GM23338 (cell line): ENCODE results near the gene RPUSD3.

Source experiments
- CREB1 ChIP-seq: fragments of 250-450 bp; sonication (Bioruptor Pico); IDR thresholded peaks from 2 replicates; pipeline ENCODE4 v1.5.0; 2020; ENCODE audit warnings: low read depth, mild to moderate bottlenecking, moderate library complexity
- EZH2 ChIP-seq: fragments of 200-600 bp; sonication (generic); IDR thresholded peaks from one replicate; pipeline ENCODE4 v1.8.0; 2017; ENCODE audit warnings: antibody characterized with exemption, mild to moderate bottlenecking, low read depth; ENCODE audit not compliant: unreplicated experiment
- JUNB ChIP-seq: IDR thresholded peaks from one replicate; pipeline ENCODE4 v1.6.1; 2016; ENCODE audit warnings: antibody characterized with exemption; ENCODE audit not compliant: unreplicated experiment
- POLR2AphosphoS5 ChIP-seq: IDR thresholded peaks from 2 replicates; pipeline ENCODE4 v1.6.1; 2016; ENCODE audit warnings: antibody characterized with exemption, low read depth
- REST ChIP-seq: IDR thresholded peaks from one replicate; pipeline ENCODE4 v1.6.1; 2018; ENCODE audit warnings: antibody characterized with exemption; ENCODE audit not compliant: unreplicated experiment
- TF ChIP-seq, protein P1 (sequence below), 2 experiments: fragments of 200-600 bp in 1 of 2; sonication (generic) in 1 of 2; conservative IDR thresholded peaks; 2 replicates each; pipeline versions ENCODE4 v1.5.1 to v1.6.1; 2016 to 2017; ENCODE audit warnings: antibody characterized with exemption in 2 of 2, low read depth in 2 of 2, mild to moderate bottlenecking in 2 of 2, moderate library complexity in 1 of 2

DNA sequence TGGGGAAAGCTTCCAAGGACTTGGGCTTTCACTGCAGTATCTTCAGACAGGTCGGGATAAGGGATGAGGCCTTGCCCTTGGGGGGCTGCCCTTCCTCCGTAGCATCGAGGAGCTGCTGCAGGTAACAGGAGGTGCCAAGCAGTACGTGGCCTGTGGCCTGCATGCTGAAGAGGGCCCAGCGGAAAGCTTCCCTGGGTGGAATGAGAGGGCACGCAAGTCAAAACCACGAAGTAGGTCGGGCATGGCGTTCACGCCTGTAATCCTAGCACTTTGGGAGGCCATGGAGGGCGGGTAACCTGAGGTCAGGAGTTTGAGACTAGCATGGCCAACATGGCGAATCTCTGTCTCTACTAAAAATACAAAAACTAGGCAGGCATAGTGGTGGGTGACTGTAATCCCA is 23.3 kb upstream of the RPUSD3 start:
- TF ChIP-seq, protein P1, sequence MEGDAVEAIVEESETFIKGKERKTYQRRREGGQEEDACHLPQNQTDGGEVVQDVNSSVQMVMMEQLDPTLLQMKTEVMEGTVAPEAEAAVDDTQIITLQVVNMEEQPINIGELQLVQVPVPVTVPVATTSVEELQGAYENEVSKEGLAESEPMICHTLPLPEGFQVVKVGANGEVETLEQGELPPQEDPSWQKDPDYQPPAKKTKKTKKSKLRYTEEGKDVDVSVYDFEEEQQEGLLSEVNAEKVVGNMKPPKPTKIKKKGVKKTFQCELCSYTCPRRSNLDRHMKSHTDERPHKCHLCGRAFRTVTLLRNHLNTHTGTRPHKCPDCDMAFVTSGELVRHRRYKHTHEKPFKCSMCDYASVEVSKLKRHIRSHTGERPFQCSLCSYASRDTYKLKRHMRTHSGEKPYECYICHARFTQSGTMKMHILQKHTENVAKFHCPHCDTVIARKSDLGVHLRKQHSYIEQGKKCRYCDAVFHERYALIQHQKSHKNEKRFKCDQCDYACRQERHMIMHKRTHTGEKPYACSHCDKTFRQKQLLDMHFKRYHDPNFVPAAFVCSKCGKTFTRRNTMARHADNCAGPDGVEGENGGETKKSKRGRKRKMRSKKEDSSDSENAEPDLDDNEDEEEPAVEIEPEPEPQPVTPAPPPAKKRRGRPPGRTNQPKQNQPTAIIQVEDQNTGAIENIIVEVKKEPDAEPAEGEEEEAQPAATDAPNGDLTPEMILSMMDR (conservative IDR thresholded peaks at IDR 0.05; ENCODE audit: low read depth in 2 of 2) = no peak
- TF ChIP-seq EZH2 (no peak), POLR2AphosphoS5 (no peak), REST (no peak), CREB1 (no peak), JUNB (no peak)
